Measurements from ENCODE around the gene MREG. TPM values are rescaled to one million over a fixed set of nuclear protein-coding genes. Genes with fewer than 3 reads are reported as not detected.

MREG gene
- total RNA-seq, 1 experiment from 2014 or later, result 14.1 TPM

Other genes with a start within 250 kb of the MREG start
- gene PECR, start 68.3 kb upstream of the MREG start, total RNA-seq (2014; rRNA removed; shearing (Covaris generic)), result 32.0 and 39.3 TPM in 2 replicates
- gene TMEM169, start 68.4 kb upstream of the MREG start, total RNA-seq (2014; rRNA removed; shearing (Covaris generic)), result 0.48 and 0.52 TPM in 2 replicates
- 488 and 512 TPM in 2 replicates for gene XRCC5, start 95.8 kb upstream of the MREG start, total RNA-seq (2014; rRNA removed; shearing (Covaris generic))

All from A172 (cell line).